HG03460 (cell line): ENCODE results near the gene TKT.
"Not testable (repeated sequence)": the region's sequence is repeated elsewhere in the genome, so short reads cannot be mapped to it uniquely, and the experiment has no call there.

Experiments used
- ATAC-seq: cut with Tn5 transposase; IDR thresholded peaks from one replicate; pipeline ENCODE4 v1.9.1; 2021; ENCODE audit not compliant: unreplicated experiment

Gene TKT

DNA sequence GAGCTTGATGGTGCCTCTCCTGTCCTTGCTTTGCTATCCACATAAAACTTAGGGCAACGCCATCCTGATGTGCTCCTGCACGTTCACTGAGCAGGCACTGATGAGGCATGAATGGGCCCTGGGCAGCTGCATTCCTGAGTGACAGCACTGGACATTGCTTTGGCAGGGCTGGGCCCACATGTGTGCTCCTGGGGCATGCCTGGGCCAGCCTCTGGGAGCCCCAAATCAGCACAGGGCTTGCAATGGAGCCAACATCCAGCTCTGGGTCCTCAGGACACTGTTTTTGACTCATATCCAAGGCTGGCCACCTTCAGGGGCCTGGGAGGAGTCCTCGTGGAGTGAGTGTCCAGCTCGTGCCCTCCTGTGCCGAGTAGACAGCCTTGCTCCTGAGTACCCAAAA is 5.9 kb upstream of the TKT start:
- ATAC-seq = no peak

DNA sequence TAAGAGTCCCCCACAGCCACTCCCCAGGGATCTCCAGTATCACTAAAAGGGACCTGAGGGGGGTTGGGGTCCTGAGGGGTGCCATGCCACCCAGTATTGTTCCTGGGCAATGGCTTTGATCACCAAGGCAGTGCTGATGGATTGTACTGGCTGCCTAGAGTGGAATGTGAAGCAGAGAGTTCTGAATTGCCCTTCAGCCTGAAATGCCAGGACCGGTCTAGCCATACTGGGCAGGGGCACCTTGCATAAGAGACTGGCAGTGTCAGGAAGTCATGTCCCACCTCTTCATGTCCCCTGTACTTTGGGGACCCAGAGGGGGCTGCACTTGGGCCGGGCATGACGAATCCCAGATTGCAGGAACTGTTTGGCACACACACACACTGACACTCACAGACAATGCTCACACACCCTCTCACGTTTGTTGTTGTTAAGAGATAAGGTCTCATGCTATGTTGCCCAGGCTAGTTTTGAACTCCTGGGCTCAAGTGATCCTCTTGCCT is 4.5 kb upstream of the TKT start:
- no peak for ATAC-seq

DNA sequence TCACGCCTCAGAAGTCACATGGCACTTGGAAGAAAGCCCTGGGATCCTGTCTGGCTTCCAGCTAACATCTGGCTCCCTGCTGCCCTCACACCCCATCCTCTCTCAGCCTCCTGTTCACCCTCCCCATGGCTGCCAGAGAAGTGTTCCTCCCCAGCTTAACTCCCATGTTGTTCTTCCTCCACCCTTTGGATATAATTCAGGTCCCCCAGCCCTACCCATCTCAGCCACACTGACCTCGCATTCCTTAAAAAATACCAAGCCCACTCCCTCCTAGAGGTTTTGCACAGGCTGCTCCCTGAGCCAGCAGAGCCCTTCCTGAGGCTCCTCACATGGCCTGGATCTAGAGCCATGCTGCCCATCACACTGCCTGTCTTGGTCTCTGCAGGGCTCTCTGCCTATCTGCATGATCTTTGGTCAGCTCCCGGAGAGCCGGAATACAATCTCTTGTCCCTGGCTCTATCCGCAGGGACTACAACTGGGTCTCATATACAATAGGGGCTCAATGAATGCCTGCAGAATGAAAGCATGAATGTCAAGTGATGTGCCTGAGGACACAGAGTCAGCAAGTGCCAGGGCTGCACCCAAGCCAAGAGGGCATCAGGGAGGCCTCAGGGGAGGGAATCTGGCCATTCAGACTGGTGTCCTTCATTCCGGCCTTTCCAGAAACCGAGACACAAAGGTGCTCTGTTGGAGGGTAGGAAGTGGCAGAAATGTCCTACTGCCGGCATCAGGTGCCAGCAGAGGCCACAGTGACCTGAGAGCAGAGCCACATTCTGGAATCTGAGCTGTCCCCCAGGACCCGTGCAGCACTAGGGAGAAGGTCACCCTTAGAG is 3.8 kb upstream of the TKT start:
- ATAC-seq = no peak

DNA sequence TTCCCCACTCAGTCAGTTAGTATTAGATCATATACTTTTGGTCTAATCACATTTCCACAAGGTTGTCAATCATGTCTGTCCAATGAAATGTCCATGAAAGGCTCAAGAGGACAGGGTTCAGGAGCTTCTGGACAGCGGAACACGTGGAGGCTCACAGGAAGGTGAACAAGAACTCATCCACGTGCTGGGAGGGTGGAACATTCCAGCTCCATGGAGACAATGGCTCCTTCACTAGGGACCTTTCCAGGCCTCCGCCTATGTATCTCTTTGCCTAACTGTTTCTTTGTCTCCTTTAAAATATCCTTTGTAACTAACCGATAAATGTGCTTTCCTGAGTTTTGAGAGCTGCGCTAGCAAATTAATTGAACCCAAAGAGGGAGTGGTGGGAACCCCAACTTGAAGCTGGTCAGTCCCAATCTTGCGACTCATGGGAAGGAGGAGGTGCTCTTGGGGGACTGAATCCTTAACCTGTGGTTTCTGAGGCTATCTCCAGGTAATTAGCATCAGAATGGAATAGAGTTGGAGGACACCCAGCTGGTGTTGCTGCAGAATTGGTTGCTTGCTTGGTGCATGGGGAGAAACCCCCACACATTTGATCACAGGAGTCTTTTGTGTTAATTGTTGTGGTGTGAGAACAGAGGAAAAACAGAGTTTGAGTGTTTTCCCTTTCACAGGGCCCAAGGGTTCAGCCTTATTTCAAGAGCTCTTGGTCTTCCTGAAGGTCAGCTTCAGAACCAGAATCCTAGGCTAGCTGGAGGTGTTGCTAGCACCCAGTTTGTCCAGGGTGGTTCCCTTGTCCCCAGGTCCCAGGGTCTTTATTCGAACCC is 3.0 kb upstream of the TKT start:
- no peak for ATAC-seq

DNA sequence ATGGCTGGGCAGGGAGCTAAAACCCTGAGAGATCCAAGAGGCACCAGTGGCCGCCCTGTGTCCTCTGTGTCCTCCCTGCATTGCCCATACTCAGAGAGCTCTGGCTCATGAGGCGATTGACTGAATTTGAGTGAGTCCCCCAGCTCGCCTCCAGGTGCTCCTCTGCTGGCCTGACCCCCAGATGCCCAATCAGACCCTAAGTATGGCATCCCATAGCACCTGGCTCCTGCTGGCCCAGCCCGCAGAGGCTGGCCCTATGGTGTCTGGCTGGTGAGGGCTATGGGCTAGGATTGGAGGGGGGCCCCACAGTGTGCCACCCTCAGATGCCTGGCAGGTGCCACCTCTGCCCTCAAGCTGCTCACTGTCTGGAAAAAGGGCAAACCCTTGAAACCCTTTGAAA is 1.6 kb upstream of the TKT start:
- ATAC-seq = no peak

DNA sequence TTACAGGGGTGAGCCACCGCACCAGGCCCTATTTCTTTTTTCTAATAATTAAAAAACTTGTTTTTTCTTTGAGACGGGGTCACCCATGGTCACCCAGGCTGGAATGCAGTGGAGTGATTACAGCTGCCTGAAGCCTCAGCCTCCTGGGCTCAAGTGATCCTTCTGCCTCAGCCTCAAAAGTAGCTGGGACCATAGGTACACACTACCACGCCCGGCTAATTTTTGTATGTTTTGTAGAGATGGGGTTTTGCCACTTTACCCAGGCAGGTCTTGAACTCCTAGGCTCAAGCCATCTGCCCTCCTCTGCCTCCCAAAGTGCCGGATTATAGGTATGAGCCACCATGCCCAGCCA is 858 bp upstream of the TKT start:
- no peak for ATAC-seq

DNA sequence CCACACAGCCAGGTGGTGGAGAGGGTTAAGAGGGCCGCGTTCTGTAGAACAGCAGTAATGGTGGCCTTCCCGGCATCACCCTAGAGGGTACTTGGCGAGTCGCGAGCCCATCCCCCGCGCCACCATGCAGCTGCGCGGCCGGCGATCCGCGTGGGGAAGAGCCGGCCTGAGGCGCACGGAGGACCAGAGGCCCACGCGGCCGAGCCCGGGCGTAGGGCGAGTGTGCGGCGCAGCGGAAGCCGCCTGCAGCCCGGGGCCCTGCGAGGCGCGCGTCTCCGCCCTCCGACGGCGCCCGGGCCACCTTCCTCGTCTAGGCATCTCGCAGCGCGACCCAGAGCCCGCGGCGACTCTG is 423 bp downstream of the TKT start:
- ATAC-seq = peak; percentile 37

DNA sequence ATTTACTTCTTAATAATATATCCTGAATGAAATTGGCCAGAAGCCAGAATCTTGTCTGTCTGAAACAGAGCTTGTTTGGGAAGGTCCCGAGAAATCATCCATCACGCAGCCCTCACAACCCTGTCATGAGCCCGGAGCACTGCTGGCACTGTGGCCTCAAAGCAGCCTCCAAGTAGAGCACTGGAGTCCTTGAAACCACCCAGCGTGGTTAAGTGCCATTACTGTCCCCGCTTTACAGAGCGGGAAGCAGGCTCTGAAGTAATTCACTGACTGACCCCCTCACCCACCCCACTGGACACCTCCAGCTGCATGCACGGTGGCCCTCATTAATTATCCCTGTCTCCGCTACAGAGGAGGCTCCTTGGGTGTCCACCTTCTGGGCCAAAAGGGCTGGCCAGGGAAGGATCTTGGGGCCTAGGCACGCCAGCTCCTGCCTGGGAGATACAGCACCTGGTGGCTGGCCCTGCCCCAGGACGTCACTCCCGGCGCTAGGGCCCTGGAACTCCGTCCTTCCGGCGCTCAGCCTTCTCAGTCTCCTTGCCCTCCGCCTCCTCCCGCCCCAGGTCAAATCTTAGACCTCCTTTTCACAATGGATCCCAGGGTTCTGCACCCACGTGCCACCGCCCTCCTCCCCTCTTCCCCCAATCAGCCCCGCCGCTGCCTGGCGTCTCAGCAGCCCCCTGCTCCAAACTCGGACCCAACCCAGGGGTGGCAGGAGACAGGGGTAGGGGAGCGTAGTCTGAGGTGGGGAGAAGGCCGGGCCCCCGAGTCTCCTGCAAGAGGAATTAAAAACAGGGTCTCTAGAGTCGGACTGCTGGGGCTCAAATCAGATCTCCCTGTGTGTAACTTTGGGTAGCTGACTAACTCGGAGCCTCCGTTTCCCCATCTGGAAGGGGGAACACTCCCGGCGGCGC is 1.1 kb downstream of the TKT start:
- peak; percentile 46 for ATAC-seq

DNA sequence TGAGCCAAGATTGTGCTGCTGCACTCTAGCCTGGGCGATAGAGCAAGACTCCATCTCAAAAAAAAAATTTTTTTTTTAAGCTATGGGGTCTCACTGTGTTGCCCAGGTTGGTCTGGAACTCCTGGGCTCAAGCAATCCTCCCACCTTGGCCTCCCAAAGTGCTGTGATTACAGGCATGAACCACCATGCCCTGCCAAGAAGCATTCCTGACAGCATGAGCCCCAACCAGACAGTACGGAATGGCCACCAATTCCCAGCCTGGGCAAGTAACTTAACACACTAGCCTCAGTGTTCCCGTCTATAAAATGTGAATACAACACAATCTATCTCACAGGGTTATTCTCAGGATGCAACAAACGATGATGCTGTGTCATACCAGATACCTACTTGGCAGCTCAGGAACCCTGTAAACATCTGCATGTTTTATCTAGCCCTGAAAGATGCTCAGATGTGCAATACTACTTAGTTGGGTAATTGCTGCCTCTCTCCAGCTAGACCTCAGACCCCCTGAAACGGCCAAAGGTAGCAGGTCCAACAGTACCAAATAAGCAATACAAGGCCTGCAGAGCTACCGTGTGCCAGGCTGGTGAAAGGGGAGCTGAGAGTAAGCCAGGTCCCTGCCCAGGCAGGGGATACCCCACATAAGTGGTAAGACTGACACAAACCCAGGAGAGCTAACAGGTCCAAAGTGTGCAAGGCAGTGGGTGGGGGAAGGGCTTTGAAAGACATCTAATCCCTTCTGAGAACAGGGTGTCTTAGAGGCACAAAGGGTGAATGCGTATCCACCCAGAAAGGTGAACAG is 1.9 kb downstream of the TKT start:
- ATAC-seq = no peak

DNA sequence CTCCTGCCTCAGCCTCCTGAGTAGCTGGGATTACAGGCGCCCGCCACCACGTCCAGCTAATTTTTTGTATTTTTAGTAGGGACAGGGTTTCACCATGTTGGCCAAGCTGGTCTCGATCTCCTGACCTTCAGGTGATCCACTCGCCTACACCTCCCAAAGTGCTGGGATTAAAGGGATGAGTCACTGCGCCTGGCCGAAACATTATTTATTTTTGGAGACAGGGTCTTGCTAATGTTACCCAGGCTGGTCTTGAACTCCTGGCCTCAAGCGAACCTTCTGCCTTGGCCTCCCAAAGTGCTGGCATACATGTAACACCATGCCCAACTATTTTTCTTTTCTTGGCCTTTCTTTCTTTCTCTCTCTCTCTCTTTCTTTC is 2.9 kb downstream of the TKT start:
- not testable (repeated sequence) for ATAC-seq

DNA sequence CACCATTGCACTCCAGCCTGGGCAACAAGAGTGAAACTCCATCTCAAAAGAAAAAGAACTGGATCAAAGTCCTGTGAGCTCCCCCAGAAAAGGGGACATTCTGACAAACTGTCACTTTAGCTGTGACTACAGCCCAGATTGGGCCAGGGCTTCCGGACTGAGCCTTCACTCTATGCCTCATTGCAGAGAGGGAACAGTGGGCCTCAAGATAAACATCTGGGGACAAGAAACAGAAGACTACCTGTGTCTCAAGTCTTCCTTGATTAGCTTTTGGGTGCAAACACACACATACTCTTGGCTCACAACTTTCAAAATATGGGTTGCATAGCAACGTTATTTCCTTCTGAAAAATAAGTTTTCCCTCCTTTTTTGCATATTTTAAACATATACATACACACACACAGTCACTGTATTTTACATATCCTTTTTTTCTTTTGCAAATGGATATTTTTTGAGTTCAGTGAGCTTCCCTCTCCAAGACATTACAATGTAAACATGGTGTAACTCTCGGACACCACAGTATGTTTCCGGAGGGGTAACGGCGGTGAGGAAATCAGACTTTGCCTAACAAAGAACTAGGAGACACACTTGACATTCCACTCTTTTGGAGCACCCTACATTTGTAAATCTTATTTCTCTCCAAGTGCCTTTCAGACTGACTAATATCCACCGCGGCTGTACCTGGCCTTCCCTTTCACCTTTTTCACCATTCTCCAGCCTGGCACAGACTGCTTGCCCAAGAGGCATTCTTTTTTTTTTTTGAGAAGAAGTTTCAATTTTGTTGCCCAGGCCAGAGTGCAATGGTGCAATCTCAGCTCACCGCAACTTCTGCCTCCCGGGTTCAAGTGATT is 3.5 kb downstream of the TKT start:
- ATAC-seq = no peak

DNA sequence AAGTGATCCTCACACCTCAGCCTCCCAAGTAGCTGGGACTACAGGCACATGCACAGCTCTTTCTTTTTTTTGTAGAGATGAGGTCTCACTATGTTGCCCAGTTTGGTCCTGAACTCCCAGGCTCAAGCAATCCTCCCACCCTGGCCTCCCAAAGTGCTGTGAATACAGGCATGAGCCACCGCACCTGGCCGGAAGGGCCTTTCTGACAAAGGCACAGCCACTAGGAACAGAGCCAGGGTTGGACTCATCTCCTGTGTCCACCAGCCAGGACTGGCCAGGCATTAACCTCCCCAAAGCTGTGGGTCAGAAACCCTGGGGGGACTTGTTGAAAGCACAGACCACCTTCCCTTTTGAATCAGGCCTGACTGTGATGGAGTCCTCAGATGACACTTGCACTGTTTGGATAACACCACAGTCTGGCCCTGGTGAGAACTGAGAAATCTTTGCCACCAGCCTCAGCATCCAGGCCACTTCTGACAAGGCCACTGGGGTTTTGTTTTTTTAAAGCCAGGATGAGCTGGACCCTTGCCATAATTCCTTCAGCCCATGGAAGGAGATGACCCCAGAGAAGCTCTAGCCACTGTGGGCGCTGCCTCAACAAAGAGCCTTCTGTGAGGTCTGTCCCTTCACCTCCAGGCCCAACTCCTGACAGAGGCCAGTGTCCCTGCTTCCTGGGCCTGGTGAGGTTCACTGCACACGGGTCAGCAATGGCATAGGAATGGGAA is 4.8 kb downstream of the TKT start:
- ATAC-seq = no peak

DNA sequence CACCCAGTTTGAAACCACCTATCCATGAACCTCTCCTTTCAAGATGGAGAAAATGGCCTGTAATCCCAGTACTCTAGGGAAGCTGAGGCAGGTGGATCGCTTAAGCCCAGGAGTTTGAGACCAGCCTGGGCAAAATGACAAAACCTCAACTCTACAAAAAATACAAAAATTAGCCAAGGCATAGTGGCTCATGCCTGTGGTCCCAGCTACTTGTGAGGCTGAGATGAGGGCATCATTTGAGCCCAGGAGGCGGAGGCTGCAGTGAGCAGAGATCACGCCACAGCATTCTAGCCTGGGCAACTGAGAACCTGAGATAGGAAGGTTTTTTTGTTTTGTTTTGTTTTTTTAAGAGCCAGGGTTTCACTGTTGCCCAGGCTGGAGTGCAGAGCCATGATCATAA is 5.4 kb downstream of the TKT start:
- ATAC-seq = no peak

DNA sequence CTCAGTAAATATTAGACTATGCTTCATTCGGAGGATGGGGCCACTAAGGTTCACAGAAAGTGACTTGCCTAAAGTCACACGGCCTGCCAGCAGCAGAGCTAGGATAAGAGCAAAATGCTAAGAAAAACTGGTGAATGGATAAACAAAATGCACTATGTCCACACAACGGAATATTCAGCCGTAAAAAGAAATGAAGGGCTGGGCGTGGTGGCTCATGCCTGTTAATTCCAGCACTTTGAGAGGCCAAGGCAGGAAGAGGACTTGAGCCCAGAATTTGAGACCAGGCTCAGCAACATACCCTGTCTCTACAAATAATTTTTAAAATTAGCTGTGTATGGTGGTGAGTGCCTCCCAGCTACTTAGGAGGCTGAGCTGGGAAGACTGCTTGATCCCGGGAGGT is 7.7 kb downstream of the TKT start:
- no peak for ATAC-seq

DNA sequence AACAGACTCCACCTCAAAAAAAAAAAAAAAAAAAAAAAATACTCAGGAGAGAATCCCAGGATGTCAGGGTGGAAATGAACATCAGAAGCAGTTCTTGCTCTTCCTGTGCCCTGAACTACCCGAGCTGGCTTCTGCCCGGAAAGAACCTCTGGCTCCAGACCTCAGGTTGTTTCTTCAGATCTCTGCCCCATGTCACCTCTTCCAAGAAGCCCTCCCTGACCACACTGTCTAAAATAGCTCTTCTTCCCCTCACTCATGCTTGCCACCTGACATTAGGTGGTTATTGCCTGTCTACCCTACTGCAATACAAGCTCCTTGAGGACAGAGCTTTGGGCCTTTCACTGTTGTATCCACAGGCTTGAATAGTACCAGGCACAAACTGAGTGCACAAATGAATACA is 8.2 kb downstream of the TKT start:
- ATAC-seq = no peak

DNA sequence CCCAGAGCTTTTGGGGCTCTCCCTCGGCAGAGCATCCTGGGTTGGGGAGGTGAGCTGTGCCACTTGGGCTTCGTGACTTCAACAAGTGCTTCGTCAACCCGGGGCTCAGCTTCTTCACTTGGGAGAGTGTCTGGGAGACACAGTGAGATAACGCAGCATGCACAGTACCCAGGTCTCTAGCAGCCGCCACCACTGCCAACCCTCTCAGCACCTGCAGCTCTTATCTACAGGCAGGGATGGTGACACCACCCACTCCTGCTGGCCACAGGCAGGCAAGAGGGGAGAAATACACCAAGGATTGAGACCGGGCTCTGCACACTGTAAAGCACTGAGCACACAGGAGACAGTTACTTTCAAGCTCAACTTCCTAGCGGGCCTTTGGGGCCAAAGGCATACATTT is 11.6 kb downstream of the TKT start:
- no peak for ATAC-seq

DNA sequence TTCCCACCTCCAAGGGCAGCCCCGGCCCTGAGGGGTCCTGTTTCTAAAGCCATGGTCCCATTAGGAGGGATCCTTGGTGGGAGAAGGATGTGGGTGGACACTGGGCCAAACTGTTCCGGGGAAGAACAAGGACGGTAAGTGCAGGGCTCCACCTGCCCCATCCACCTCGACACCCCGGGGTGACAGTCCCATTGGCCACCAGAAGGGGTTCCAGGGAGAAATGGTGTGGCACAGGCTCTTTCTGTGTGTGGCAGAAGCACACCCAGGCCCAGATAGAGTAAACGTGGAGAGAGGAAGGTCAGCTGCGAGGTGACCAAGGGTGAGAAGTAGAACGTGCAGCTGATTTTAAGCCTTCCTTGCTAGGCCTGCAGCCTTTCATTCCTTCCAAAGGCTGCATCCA is 12.0 kb downstream of the TKT start:
- ATAC-seq = no peak

DNA sequence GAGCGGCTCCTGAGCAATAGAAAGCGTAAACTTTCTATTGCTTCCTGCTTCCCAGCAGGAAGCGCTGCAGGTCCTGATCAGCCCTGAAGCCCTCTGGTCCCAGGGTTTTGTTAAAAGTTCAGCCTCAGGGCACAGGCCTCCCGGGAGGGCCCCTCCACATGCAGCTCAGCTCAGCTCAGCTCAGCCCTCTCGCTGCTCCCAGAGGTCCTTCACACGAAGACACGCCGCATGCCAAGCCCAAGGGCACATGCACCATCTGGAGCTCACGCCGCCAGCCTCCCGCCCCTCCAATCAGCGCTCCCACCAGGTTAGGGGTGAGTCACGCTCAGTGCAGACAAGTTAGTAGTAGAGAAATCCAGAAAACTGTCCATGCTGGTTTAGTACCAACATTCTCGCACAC is 12.7 kb downstream of the TKT start:
- ATAC-seq = no peak

DNA sequence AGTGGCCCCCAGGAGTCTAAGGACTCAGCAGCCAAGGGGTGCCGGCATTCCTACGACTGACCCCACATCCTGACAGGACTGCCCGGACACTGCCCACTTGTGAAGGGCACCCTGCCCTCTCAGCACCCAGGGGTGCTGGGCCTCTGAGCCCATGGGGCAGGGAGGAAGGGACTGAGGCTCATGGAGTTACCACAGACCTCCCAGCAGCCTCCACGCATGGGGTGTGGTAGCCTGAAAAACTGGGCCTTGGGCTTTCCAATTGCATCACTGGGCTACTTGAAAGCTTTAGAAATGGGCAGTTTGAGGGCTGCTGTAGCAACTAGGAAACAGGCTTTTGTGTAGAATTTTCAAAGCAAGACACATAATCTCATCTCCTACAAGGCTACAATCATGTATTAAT is 13.2 kb downstream of the TKT start:
- no peak for ATAC-seq
